ENCODE data around the gene GLTP. TPM values are rescaled to one million over a fixed set of nuclear protein-coding genes. Genes with fewer than 3 reads are reported as not detected.

Gene GLTP
- total RNA-seq, 1 donor from 2014 or later = 28.2 TPM

- Mint-ChIP-seq H3K4me3 (no peak overlapping the region), H3K9me3 (no peaks in the 10 kb centered on the region), H3K4me1 (peaks cover 2% of the 10 kb centered on the region), H3K36me3 (ENCODE audit: low read depth) (no peaks in the 10 kb centered on the region), H3K27ac (no peak overlapping the region), H3K27me3 (no peaks in the 10 kb centered on the region)
- DNase-seq = no peak
- intact Hi-C loops (cut with micrococcal nuclease) = no loop called here
These were observed 71.3 kb downstream of the GLTP start for GRCh38 chr12:109808876-109809646.

GRCh38 chr12:109807954-109808643 is 72.2 kb downstream of the GLTP start:
- Mint-ChIP-seq H3K27me3 (no peaks in the 10 kb centered on the region), H3K9me3 (no peaks in the 10 kb centered on the region), H3K4me1 (peaks cover 2% of the 10 kb centered on the region), H3K36me3 (ENCODE audit: low read depth) (no peaks in the 10 kb centered on the region), H3K27ac (no peak overlapping the region), H3K4me3 (no peak overlapping the region)
- DNase-seq = no peak
- intact Hi-C loops (cut with micrococcal nuclease) = no loop called here

GRCh38 chr12:109804820-109805761 is 75.2 kb downstream of the GLTP start:
- H3K27ac Mint-ChIP-seq = no peak overlapping the region
- no peaks in the 10 kb centered on the region for H3K36me3 Mint-ChIP-seq (ENCODE audit: low read depth)

GRCh38 chr12:109803678-109804077 is 76.7 kb downstream of the GLTP start:
- H3K27ac Mint-ChIP-seq = no peak overlapping the region
- DNase-seq = no peak
- intact Hi-C loops (cut with micrococcal nuclease) = no loop called here
- peaks cover 2% of the 10 kb centered on the region for H3K4me1 Mint-ChIP-seq
- H3K27me3 Mint-ChIP-seq = no peaks in the 10 kb centered on the region
- H3K36me3 Mint-ChIP-seq (ENCODE audit: low read depth) = no peaks in the 10 kb centered on the region
- H3K9me3 Mint-ChIP-seq = no peaks in the 10 kb centered on the region
- H3K4me3 Mint-ChIP-seq = no peak overlapping the region

More at GRCh38 chr12:109804820-109805761, 75.2 kb downstream of the GLTP start:
- Mint-ChIP-seq H3K9me3 (no peaks in the 10 kb centered on the region), H3K4me1 (peaks cover 2% of the 10 kb centered on the region), H3K27me3 (no peaks in the 10 kb centered on the region), H3K4me3 (no peak overlapping the region)
- peak; percentile 90 for DNase-seq
- intact Hi-C loops (cut with micrococcal nuclease) = loop anchor here (1.0 kb wide), 2 partner anchors 40 to 75 kb away; partner anchors contain the start of gene GLTP

- intact Hi-C loops (cut with micrococcal nuclease) = no loop called here
- DNase-seq = no peak
- no peaks in the 10 kb centered on the region for H3K27me3 Mint-ChIP-seq
- no peak overlapping the region for H3K27ac Mint-ChIP-seq
- H3K4me3 Mint-ChIP-seq = no peak overlapping the region
- H3K36me3 Mint-ChIP-seq (ENCODE audit: low read depth) = no peaks in the 10 kb centered on the region
- H3K4me1 Mint-ChIP-seq = peaks cover 2% of the 10 kb centered on the region
- no peaks in the 10 kb centered on the region for H3K9me3 Mint-ChIP-seq
These were observed 77.5 kb downstream of the GLTP start for GRCh38 chr12:109802828-109803227.

Other genes with a start within 250 kb of the GLTP start
- gene FAM222A, start 166.7 kb downstream of the GLTP start, total RNA-seq = 1.3 and 1.5 TPM in 2 replicates
- not detected in 2 replicates for gene TRPV4, start 47.1 kb downstream of the GLTP start, total RNA-seq
- gene TCHP, start 19.7 kb upstream of the GLTP start, total RNA-seq = 30.9 and 34.0 TPM in 2 replicates
- gene GIT2, start 115.8 kb upstream of the GLTP start, total RNA-seq = 87.1 and 88.6 TPM in 2 replicates
- gene ANKRD13A, start 118.9 kb upstream of the GLTP start, total RNA-seq = 60.6 and 62.5 TPM in 2 replicates
- 21.3 and 25.1 TPM in 2 replicates for gene C12orf76, start 168.0 kb upstream of the GLTP start, total RNA-seq
- 1.5 and 1.6 TPM in 2 replicates for gene IFT81, start 243.8 kb upstream of the GLTP start, total RNA-seq